SK-N-SH treated with all-trans-retinoic acid at 6 μM for 48 hours (cell line): ENCODE results near the gene PTN.
A peak's percentile ranks its signal among the peaks of the same experiment; 100 is the strongest.

Source experiments
- ATAC-seq: fragments of 200-7000 bp; cut with Tn5 transposase; 3 replicates; pipeline ENCODE4 v1.9.1; 2020; ENCODE audit warnings: mild to moderate bottlenecking, moderate library complexity
- ARNTL ChIP-seq: fragments of 450-650 bp; formaldehyde crosslinking; IDR thresholded peaks from 2 replicates; pipeline ENCODE4 v1.5.0; 2020; ENCODE audit warnings: low read depth, mild to moderate bottlenecking, moderate library complexity, borderline replicate concordance
- BACH2 ChIP-seq: fragments of 250-450 bp; sonication (Bioruptor Pico); IDR thresholded peaks from 2 replicates; pipeline ENCODE4 v1.9.0; 2021; ENCODE audit warnings: mild to moderate bottlenecking, borderline replicate concordance
- CREB5 ChIP-seq: fragments of 250-450 bp; sonication (Bioruptor Pico); IDR thresholded peaks from 2 replicates; pipeline ENCODE4 v1.5.1; 2020; ENCODE audit warnings: low read depth, mild to moderate bottlenecking, moderate library complexity
- CSDC2 ChIP-seq: fragments of 250-450 bp; sonication (Bioruptor Pico); IDR thresholded peaks from 2 replicates; pipeline ENCODE4 v1.5.0; 2020; ENCODE audit warnings: mild to moderate bottlenecking, moderate library complexity
- CSRNP3 ChIP-seq: fragments of 250-450 bp; sonication (Bioruptor Pico); IDR thresholded peaks from 2 replicates; pipeline ENCODE4 v1.5.1; 2021; ENCODE audit warnings: mild to moderate bottlenecking, moderate library complexity
- GLIS3 ChIP-seq: fragments of 250-450 bp; sonication (Bioruptor Pico); IDR thresholded peaks from 2 replicates; pipeline ENCODE4 v1.5.0; 2020; ENCODE audit warnings: mild to moderate bottlenecking, moderate library complexity
- ISL1 ChIP-seq: fragments of 250-450 bp; sonication (Bioruptor Pico); IDR thresholded peaks from 2 replicates; pipeline ENCODE4 v2.1.2; 2022; ENCODE audit warnings: mild to moderate bottlenecking, moderate library complexity
- POU6F1 ChIP-seq: fragments of 250-450 bp; sonication (Bioruptor Pico); IDR thresholded peaks from 2 replicates; pipeline ENCODE4 v1.8.0; 2021; ENCODE audit warnings: low read depth, mild to moderate bottlenecking, moderate library complexity, borderline replicate concordance
- PPARA ChIP-seq: fragments of 250-450 bp; sonication (Bioruptor Pico); IDR thresholded peaks from 2 replicates; pipeline ENCODE4 v1.5.0; 2020; ENCODE audit warnings: mild to moderate bottlenecking, borderline replicate concordance
- RARB ChIP-seq: fragments of 250-450 bp; sonication (Bioruptor Pico); IDR thresholded peaks from 2 replicates; pipeline ENCODE4 v1.8.0; 2021; ENCODE audit warnings: mild to moderate bottlenecking, moderate library complexity
- TCF4 ChIP-seq: fragments of 250-450 bp; sonication (Bioruptor Pico); IDR thresholded peaks from 2 replicates; pipeline ENCODE4 v1.8.0; 2021; ENCODE audit warnings: mild to moderate bottlenecking, moderate library complexity, borderline replicate concordance
- TOX ChIP-seq: fragments of 250-450 bp; sonication (Bioruptor Pico); IDR thresholded peaks from 2 replicates; pipeline ENCODE4 v1.8.0; 2021; ENCODE audit warnings: mild to moderate bottlenecking, moderate library complexity, borderline replicate concordance
- TSHZ2 ChIP-seq: fragments of 250-450 bp; sonication (Bioruptor Pico); IDR thresholded peaks from 2 replicates; pipeline ENCODE4 v1.5.0; 2020; ENCODE audit warnings: mild to moderate bottlenecking, moderate library complexity
- ZC3H10 ChIP-seq: fragments of 250-450 bp; sonication (Bioruptor Pico); IDR thresholded peaks from 2 replicates; pipeline ENCODE4 v1.5.1; 2021; ENCODE audit warnings: mild to moderate bottlenecking, moderate library complexity
- ZFP3 ChIP-seq: fragments of 250-450 bp; sonication (Bioruptor Pico); IDR thresholded peaks from 2 replicates; pipeline ENCODE4 v1.5.0; 2020; ENCODE audit warnings: mild to moderate bottlenecking, moderate library complexity
- ZFP30 ChIP-seq: fragments of 450-650 bp; formaldehyde crosslinking; IDR thresholded peaks from 2 replicates; pipeline ENCODE4 v1.5.0; 2022; ENCODE audit warnings: mild to moderate bottlenecking, moderate library complexity
- ZNF565 ChIP-seq: fragments of 450-650 bp; formaldehyde crosslinking; conservative IDR thresholded peaks from 2 replicates; pipeline ENCODE4 v1.5.0; 2020; ENCODE audit warnings: low read depth, mild to moderate bottlenecking, moderate library complexity

Gene PTN

GRCh38 chr7:137289101-137289500 is 54.4 kb downstream of the PTN start:
- TF ChIP-seq POU6F1 (CRISPR knock-in tag) (no peak), ZC3H10 (CRISPR knock-in tag) (no peak), BACH2 (CRISPR knock-in tag) (no peak), RARB (CRISPR knock-in tag) (no peak), ISL1 (CRISPR knock-in tag) (no peak), ARNTL (no peak), CREB5 (CRISPR knock-in tag) (no peak), ZFP30 (CRISPR knock-in tag) (no peak), CSRNP3 (CRISPR knock-in tag) (no peak)
- TF ChIP-seq, all 23 proteins: peak for 0
- ATAC-seq: no peak

- ATAC-seq: peak; percentile 22; the same call in 1 of the 3 replicates
- TF ChIP-seq GLIS3 (CRISPR knock-in tag) (no peak), TOX (CRISPR knock-in tag) (no peak), ZFP3 (no peak), RARB (CRISPR knock-in tag) (no peak), TSHZ2 (CRISPR knock-in tag) (no peak)
Measured at GRCh38 chr7:137287651-137288258, 55.8 kb downstream of the PTN start.

- TF ChIP-seq ZC3H10 (CRISPR knock-in tag): no peak
- no peak for TF ChIP-seq CSDC2 (CRISPR knock-in tag)
- TF ChIP-seq PPARA (CRISPR knock-in tag): no peak
- TF ChIP-seq ZFP3: no peak
- no peak for TF ChIP-seq ZFP30 (CRISPR knock-in tag)
- no peak for TF ChIP-seq TCF4
- no peak for TF ChIP-seq TOX (CRISPR knock-in tag)
- TF ChIP-seq ZNF565 (CRISPR knock-in tag): no peak
- TF ChIP-seq TSHZ2 (CRISPR knock-in tag): no peak
- TF ChIP-seq CREB5 (CRISPR knock-in tag): no peak
- no peak for TF ChIP-seq CSRNP3 (CRISPR knock-in tag)
- no peak for TF ChIP-seq BACH2 (CRISPR knock-in tag)
- no peak for ATAC-seq
Measured at GRCh38 chr7:137283153-137283552, 60.4 kb downstream of the PTN start.
